NCI-H2171 (cell line): ENCODE measurements around the gene IL4R.
"Not testable (repeated sequence)": the region's sequence is repeated elsewhere in the genome, so short reads cannot be mapped to it uniquely, and the experiment has no call there.

Experiments used
- DNase-seq: peaks from one replicate; lab custom pipeline; 2025; lab: John Stamatoyannopoulos, UW

The IL4R gene

GRCh38 chr16:27404163-27404823 is 90.5 kb downstream of the IL4R start:
- DNase-seq, result no peak

DNA sequence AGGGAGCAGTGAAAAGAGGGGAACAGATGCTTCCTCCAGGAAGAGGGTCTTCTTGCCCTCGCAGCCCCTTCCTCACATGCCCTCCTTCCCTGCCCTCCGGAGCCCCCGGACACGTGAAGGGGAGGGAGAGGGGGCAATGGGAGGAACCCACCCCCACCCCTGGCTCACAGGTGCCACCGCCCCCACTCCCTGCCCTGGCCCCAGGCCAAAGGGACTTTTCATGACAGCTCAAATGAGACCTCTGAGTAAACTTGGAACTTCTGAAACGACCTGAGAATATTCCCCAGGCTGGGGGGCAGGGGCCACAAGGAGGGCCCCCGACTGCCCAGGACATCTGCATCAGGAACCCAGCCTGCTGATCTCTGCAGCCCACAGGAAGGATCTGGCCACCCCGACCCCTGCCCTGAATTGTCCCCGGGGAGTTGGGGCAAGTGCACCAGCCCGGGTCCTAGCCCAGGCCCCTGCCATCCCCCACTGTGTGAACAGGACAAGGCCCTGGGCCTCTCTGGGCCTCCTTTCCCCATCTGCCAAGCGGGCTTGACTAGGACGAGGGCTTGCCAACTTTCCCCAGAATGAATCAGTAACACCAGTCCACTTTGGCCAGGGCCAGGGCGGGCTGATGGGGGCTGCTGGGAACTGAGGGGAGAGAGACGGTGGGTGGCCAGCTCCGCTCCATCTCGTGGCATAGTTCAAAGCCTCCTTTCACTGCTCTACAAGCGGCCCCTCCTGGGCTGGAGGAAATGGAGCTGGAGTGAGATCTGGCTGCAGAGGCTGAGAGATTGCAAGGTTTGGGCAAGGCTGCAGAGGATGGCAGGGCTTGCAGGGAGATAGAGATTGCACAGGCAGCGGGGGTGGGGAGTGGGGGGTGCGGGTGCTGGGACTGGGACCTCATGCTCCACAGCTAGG is 92.0 kb downstream of the IL4R start:
- no peak for DNase-seq

DNA sequence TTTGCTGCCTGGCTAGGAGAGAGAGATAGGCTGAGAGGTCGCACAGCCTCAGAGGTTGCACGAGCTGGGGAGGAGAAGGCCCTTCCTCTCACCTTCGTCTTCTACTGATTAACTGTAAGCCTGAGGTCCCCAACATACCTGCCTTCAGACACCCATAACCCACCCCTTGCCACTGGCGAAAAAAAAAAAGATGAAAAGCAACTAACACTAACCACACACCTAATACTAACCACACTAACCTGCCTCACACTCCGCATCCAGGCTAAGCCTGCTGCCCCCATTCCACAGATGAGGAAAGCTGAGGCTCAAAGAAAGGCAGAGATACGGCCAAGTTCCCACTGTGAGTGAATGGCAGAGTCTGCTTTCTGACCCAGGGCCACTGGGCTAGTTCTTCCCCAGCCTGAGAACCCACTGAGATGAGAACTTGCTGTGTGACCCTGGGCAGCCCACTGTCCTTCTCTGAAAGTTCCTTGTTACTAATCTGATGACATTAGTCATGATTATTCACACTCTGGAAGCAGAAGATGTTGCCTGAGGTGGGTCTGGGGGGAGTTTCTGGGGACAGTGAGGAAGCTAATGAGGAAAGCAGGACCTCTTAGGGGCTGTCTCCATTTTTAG is 92.8 kb downstream of the IL4R start:
- no peak for DNase-seq

DNA sequence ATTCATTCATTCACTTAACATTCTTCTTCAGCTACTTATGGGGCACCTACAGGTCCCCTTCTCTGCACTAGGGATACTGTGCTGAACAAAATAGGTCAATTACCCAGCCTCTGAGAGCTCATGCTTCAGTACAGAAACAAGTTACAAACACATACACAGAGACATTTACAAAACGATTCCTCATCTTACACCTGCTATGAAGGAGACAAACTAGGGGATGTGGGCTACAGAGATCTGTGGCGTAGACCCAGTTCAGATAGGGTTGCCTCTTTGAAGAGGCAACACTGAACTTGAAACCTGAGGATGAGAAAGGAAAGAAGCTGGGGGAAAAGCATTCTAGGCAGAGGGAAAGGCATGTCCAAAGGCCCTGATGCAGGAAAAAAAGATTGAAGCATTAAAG is 93.4 kb downstream of the IL4R start:
- DNase-seq, result no peak

DNA sequence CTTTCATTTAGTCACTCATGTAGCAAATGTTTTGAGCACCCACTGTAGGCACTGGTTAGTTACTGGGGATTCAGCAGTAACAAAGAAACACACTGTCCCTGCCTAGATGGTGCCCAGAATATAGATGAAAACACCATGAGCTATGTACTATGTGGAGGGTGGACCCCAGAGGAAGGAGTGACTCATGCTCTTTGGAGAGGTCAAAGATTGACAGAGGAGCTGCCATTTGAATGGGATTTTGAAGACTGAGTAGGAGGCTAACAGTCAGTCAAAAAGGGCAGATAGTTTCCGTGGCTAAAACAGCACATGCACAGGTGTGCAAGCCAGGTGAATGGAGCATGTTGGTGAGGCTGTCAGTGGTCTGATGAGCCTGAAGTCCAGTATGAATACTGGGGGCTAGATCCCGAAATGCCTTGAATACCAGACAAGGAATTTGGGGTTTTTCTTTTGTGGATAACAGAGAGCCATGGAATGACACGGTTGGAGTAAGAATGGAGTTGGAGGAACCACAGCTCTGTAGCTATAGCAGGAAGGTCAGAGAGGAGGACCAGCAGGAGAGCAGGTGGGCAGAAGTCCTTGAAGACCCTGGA is 94.3 kb downstream of the IL4R start:
- no peak for DNase-seq

DNA sequence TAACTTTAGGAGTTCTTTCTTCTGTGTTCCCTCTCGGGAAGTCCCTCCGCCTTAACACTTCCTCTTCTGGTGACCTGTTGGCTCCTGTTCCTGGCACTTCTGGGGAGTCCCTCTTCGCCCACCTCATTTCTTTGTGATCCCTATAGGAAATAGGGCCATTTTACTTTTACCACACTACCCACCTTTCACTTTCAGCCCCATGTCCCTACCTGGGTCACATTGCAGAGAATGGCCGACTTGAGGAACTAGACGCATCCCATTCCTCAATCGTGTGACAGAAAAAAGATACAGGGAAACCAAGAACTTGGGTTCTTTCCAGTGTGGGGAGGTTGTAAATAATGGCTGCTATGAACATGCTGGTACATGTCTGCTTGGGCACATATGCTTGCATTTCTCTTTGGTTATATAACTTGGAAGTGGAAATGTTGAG is 94.8 kb downstream of the IL4R start:
- no peak for DNase-seq

- DNase-seq, result not testable (repeated sequence)
Measured at GRCh38 chr16:27409958-27410357, 96.2 kb downstream of the IL4R start.

- DNase-seq, result no peak
Measured at GRCh38 chr16:27410761-27411160, 97.0 kb downstream of the IL4R start.

DNA sequence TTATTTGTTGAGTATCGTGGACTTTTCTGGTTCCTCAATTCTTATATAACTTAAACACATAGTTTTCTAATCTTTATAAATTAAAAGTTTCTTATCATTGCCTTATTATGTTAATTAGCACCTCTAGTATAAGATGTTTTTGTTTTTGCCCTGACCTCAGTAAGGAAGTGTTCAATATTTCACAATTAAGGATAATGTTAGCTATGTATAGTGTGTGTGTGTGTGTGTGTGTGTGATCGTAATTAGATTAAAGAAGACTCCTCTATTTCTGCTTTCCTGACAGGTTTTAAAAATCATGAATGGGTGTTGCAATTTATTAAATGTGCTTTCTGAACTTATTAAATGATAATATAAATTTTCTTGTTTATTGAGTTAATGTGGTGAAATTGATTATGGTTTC is 100.2 kb downstream of the IL4R start:
- no peak for DNase-seq
